GM19043 (cell line): ENCODE data around the gene SAC3D1.

Source experiments
- ATAC-seq: cut with Tn5 transposase; IDR thresholded peaks from one replicate; pipeline ENCODE4 v1.9.1; 2021; ENCODE audit warnings: low read depth; ENCODE audit not compliant: unreplicated experiment

Gene SAC3D1

DNA sequence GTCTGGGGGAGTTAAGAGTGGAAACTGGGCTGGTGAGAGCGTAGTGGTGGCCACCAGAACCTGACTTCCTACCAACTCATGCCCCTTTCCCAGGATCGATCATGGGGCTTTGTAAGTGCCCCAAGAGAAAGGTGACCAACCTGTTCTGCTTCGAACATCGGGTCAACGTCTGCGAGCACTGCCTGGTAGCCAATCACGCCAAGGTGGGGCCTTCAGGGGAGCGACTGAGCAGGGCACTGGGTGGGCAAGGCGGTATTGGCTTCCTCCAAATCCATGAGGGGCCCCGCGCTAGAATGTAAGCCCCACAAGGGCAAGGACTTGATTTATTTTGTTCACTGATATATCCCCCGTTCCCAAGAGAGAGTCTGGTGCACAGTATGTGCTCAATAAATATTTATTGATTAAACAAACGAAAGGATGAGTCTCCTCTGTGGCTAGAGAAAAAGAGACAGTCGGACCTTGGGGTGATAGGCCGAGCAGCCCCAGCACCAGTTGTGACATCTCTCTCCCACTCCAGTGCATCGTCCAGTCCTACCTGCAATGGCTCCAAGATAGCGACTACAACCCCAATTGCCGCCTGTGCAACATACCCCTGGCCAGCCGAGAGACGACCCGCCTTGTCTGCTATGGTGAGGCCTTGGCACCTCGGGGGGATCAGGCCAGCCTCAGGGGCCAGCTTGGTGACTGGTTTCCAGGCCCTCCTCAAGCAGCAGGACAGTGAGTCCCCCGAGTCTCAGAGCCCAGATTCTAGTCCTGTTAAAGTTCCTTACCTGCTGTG, 43.8 kb downstream of the SAC3D1 start:
- no peak for ATAC-seq

DNA sequence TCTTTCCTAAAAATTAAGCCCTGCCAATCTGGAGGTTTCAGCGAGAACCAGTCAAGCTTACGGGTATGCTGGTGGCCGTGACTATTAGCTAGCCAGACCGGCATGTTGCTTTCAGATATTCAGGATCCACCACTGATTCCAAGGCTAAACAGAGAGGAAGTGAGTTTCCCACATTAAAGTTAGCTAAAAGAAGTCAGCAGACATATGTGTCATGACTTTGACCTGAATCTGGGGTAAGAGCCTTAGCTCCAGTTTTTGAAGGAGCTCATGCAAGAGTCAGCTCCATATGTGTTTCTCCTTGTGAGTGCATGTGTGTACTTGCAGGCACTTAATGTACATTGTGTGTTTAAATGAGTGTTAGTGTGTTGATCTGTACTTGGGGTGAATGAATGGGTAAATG, 44.4 kb downstream of the SAC3D1 start:
- ATAC-seq: no peak

DNA sequence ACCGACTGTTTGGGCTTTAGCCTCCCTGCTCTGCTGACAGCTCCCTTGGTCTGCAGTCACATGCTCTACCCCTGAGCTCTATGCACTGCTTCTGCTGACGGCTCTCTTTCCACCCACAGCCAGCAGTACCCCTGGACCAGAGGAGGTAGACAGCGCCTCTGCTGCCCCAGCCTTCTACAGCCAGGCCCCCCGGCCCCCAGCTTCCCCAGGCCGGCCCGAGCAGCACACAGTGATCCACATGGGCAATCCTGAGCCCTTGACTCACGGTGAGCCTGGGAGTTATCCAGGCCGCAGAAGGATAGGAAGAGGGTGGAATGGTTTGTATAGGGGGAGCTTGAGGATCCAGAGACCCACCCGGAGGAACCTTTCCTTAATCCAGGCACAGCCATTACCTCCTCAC, 45.8 kb downstream of the SAC3D1 start:
- ATAC-seq: no peak

GRCh38 chr11:65087216-65087615, 46.2 kb downstream of the SAC3D1 start:
- ATAC-seq: no peak

GRCh38 chr11:65087827-65088226, 46.8 kb downstream of the SAC3D1 start:
- no peak for ATAC-seq

DNA sequence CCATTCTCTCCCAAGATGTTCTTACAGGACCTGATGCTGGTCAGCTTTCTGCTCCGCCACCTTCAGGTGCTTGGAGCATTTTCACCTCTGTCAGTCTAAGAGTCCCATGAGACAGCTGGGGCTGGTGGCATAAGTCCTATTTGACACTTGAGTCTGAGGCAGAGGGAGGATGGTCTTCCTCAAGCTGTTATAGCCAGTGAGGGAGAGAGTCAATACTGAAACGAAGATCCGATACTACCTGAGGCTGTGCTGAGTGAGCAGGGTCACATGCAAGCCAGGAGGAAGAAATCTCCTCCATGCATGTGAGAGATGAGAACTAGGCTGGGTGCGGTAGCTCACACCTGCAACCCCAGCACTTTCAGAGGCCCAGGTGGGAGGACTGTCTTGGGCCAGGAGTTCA, 48.6 kb downstream of the SAC3D1 start:
- no peak for ATAC-seq

GRCh38 chr11:65090628-65091027, 49.6 kb downstream of the SAC3D1 start:
- ATAC-seq: no peak
